Fibroblast of pulmonary artery (primary cell): ENCODE data around the gene ARHGAP24.
A peak's percentile ranks its signal among the peaks of the same experiment; 100 is the strongest.

Experiments used
- DNase-seq: peaks from one replicate; pipeline ENCODE4 v3.0.0-alpha.2; 2010; ENCODE audit warnings: low read depth
- H3K4me3 ChIP-seq: replicated peaks from 2 replicates; pipeline ENCODE4 v1.5.1; 2011; ENCODE audit warnings: low read depth, mild to moderate bottlenecking, control low read depth, low read length, moderate library complexity
- CTCF ChIP-seq: IDR thresholded peaks from 2 replicates; pipeline ENCODE4 v1.5.1; 2011; ENCODE audit warnings: mild to moderate bottlenecking, control low read depth, low read length, inconsistent platforms; ENCODE audit errors: missing control alignments

ARHGAP24 gene

GRCh38 chr4:85478576-85478975 is 3.6 kb downstream of the ARHGAP24 start:
- no peak for TF ChIP-seq CTCF
- peak overlapping the region; percentile 13 for H3K4me3 ChIP-seq
- peak; percentile 79 for DNase-seq

- no peak overlapping the region for H3K4me3 ChIP-seq
- no peak for TF ChIP-seq CTCF
- no peak for DNase-seq
Observed at GRCh38 chr4:85482010-85482738, 7.2 kb downstream of the ARHGAP24 start.

GRCh38 chr4:85486425-85487086 is 11.6 kb downstream of the ARHGAP24 start:
- H3K4me3 ChIP-seq = no peak overlapping the region
- TF ChIP-seq CTCF = no peak
- DNase-seq = peak; percentile 59

- TF ChIP-seq CTCF = no peak
Observed at GRCh38 chr4:85488416-85488815, 13.5 kb downstream of the ARHGAP24 start.

GRCh38 chr4:85489273-85489981 is 14.5 kb downstream of the ARHGAP24 start:
- DNase-seq = peak; percentile 49
- H3K4me3 ChIP-seq = no peak overlapping the region
- no peak for TF ChIP-seq CTCF

More at GRCh38 chr4:85488416-85488815, 13.5 kb downstream of the ARHGAP24 start:
- no peak for DNase-seq
- no peak overlapping the region for H3K4me3 ChIP-seq

- no peak for TF ChIP-seq CTCF
- no peak for DNase-seq
- H3K4me3 ChIP-seq = no peak overlapping the region
Observed at GRCh38 chr4:85491527-85491926, 16.6 kb downstream of the ARHGAP24 start.
